GM23338 (cell line): ENCODE data around the gene EYS.

ENCODE experiments used
- CREB1 ChIP-seq: fragments of 250-450 bp; sonication (Bioruptor Pico); IDR thresholded peaks from 2 replicates; pipeline ENCODE4 v1.5.0; 2020; ENCODE audit warnings: low read depth, mild to moderate bottlenecking, moderate library complexity
- EZH2 ChIP-seq: fragments of 200-600 bp; sonication (generic); IDR thresholded peaks from one replicate; pipeline ENCODE4 v1.8.0; 2017; ENCODE audit warnings: antibody characterized with exemption, mild to moderate bottlenecking, low read depth; ENCODE audit not compliant: unreplicated experiment
- EZH2phosphoT487 ChIP-seq: fragments of 200-600 bp; sonication (generic); IDR thresholded peaks from one replicate; pipeline ENCODE4 v1.8.1; 2018; ENCODE audit warnings: antibody characterized with exemption; ENCODE audit not compliant: unreplicated experiment
- JUNB ChIP-seq: IDR thresholded peaks from one replicate; pipeline ENCODE4 v1.6.1; 2016; ENCODE audit warnings: antibody characterized with exemption; ENCODE audit not compliant: unreplicated experiment
- NANOG ChIP-seq: IDR thresholded peaks from 2 replicates; pipeline ENCODE4 v1.6.1; 2016; ENCODE audit warnings: antibody characterized with exemption, borderline replicate concordance
- POLR2AphosphoS5 ChIP-seq: IDR thresholded peaks from 2 replicates; pipeline ENCODE4 v1.6.1; 2016; ENCODE audit warnings: antibody characterized with exemption, low read depth
- STAT1 ChIP-seq: IDR thresholded peaks from one replicate; pipeline ENCODE4 v1.6.1; 2016; ENCODE audit warnings: antibody characterized with exemption; ENCODE audit not compliant: unreplicated experiment
- ZNF114 ChIP-seq: fragments of 250-450 bp; sonication (Bioruptor Pico); IDR thresholded peaks from 2 replicates; pipeline ENCODE4 v1.5.0; 2020; ENCODE audit warnings: mild to moderate bottlenecking, moderate library complexity
- ZNF331 ChIP-seq: fragments of 250-450 bp; sonication (Bioruptor Pico); IDR thresholded peaks from 2 replicates; pipeline ENCODE4 v1.5.0; 2020; ENCODE audit warnings: low read depth, mild to moderate bottlenecking, moderate library complexity
- TF ChIP-seq, protein P1 (sequence below), 2 experiments: fragments of 200-600 bp in 1 of 2; sonication (generic) in 1 of 2; conservative IDR thresholded peaks; 2 replicates each; pipeline versions ENCODE4 v1.5.1 to v1.6.1; 2016 to 2017; ENCODE audit warnings: antibody characterized with exemption in 2 of 2, low read depth in 2 of 2, mild to moderate bottlenecking in 2 of 2, moderate library complexity in 1 of 2
- TF ChIP-seq, protein P2 (sequence below): IDR thresholded peaks from 2 replicates; pipeline ENCODE4 v1.6.1; 2016; ENCODE audit warnings: antibody characterized with exemption
- TF ChIP-seq, protein P3 (sequence below): IDR thresholded peaks from one replicate; pipeline ENCODE4 v1.6.1; 2018; ENCODE audit warnings: antibody characterized with exemption; ENCODE audit not compliant: unreplicated experiment
- TF ChIP-seq, protein P4 (sequence below): fragments of 250-450 bp; sonication (Bioruptor Pico); IDR thresholded peaks from 2 replicates; pipeline ENCODE4 v1.5.0; 2020; ENCODE audit warnings: mild to moderate bottlenecking, moderate library complexity

DNA sequence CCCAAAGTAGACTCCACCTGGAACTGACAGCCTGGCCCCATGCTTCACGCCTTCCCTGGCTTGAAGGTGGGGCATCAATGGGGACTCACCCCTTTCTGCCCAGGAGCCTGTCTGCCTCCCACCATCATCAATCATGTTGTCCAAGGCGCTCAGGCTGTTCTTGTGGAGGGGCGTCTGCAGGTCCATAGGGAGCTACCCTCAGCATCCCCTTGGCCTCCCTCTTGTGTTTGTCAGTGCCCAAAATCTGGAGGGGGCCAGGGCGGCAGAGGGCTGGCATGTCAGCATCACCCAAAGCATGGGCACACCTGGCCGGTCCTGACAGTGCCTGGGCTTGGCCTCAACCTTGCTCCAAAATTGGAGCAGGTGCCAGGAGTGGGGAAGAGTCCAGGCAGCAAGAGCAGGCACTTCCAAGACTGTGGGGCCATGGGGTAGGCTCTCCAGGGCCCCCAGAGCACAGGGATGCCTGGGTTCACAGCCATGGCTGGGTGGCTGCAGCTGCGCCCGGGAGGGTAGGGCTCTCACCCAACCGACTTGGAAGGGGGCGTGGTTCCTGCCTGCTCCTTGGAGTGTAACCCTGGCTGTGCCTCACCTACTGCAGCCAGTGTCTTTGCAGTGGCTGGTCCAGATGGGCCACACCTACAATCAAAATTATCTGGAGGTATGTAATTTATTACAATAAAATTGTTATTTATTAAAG lies 903.4 kb downstream of the EYS start:
- TF ChIP-seq, protein P1, sequence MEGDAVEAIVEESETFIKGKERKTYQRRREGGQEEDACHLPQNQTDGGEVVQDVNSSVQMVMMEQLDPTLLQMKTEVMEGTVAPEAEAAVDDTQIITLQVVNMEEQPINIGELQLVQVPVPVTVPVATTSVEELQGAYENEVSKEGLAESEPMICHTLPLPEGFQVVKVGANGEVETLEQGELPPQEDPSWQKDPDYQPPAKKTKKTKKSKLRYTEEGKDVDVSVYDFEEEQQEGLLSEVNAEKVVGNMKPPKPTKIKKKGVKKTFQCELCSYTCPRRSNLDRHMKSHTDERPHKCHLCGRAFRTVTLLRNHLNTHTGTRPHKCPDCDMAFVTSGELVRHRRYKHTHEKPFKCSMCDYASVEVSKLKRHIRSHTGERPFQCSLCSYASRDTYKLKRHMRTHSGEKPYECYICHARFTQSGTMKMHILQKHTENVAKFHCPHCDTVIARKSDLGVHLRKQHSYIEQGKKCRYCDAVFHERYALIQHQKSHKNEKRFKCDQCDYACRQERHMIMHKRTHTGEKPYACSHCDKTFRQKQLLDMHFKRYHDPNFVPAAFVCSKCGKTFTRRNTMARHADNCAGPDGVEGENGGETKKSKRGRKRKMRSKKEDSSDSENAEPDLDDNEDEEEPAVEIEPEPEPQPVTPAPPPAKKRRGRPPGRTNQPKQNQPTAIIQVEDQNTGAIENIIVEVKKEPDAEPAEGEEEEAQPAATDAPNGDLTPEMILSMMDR (conservative IDR thresholded peaks at IDR 0.05; ENCODE audit: low read depth in 2 of 2) = no peak
- TF ChIP-seq JUNB = no peak
- TF ChIP-seq POLR2AphosphoS5 = no peak
- TF ChIP-seq, protein P2, sequence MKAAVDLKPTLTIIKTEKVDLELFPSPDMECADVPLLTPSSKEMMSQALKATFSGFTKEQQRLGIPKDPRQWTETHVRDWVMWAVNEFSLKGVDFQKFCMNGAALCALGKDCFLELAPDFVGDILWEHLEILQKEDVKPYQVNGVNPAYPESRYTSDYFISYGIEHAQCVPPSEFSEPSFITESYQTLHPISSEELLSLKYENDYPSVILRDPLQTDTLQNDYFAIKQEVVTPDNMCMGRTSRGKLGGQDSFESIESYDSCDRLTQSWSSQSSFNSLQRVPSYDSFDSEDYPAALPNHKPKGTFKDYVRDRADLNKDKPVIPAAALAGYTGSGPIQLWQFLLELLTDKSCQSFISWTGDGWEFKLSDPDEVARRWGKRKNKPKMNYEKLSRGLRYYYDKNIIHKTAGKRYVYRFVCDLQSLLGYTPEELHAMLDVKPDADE = no peak
- no peak for TF ChIP-seq CREB1
- no peak for TF ChIP-seq EZH2
- no peak for TF ChIP-seq EZH2phosphoT487
- TF ChIP-seq, protein P3, sequence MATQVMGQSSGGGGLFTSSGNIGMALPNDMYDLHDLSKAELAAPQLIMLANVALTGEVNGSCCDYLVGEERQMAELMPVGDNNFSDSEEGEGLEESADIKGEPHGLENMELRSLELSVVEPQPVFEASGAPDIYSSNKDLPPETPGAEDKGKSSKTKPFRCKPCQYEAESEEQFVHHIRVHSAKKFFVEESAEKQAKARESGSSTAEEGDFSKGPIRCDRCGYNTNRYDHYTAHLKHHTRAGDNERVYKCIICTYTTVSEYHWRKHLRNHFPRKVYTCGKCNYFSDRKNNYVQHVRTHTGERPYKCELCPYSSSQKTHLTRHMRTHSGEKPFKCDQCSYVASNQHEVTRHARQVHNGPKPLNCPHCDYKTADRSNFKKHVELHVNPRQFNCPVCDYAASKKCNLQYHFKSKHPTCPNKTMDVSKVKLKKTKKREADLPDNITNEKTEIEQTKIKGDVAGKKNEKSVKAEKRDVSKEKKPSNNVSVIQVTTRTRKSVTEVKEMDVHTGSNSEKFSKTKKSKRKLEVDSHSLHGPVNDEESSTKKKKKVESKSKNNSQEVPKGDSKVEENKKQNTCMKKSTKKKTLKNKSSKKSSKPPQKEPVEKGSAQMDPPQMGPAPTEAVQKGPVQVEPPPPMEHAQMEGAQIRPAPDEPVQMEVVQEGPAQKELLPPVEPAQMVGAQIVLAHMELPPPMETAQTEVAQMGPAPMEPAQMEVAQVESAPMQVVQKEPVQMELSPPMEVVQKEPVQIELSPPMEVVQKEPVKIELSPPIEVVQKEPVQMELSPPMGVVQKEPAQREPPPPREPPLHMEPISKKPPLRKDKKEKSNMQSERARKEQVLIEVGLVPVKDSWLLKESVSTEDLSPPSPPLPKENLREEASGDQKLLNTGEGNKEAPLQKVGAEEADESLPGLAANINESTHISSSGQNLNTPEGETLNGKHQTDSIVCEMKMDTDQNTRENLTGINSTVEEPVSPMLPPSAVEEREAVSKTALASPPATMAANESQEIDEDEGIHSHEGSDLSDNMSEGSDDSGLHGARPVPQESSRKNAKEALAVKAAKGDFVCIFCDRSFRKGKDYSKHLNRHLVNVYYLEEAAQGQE = no peak
- no peak for TF ChIP-seq NANOG
- no peak for TF ChIP-seq ZNF331 (CRISPR knock-in tag)
- no peak for TF ChIP-seq ZNF114
- TF ChIP-seq, protein P4, sequence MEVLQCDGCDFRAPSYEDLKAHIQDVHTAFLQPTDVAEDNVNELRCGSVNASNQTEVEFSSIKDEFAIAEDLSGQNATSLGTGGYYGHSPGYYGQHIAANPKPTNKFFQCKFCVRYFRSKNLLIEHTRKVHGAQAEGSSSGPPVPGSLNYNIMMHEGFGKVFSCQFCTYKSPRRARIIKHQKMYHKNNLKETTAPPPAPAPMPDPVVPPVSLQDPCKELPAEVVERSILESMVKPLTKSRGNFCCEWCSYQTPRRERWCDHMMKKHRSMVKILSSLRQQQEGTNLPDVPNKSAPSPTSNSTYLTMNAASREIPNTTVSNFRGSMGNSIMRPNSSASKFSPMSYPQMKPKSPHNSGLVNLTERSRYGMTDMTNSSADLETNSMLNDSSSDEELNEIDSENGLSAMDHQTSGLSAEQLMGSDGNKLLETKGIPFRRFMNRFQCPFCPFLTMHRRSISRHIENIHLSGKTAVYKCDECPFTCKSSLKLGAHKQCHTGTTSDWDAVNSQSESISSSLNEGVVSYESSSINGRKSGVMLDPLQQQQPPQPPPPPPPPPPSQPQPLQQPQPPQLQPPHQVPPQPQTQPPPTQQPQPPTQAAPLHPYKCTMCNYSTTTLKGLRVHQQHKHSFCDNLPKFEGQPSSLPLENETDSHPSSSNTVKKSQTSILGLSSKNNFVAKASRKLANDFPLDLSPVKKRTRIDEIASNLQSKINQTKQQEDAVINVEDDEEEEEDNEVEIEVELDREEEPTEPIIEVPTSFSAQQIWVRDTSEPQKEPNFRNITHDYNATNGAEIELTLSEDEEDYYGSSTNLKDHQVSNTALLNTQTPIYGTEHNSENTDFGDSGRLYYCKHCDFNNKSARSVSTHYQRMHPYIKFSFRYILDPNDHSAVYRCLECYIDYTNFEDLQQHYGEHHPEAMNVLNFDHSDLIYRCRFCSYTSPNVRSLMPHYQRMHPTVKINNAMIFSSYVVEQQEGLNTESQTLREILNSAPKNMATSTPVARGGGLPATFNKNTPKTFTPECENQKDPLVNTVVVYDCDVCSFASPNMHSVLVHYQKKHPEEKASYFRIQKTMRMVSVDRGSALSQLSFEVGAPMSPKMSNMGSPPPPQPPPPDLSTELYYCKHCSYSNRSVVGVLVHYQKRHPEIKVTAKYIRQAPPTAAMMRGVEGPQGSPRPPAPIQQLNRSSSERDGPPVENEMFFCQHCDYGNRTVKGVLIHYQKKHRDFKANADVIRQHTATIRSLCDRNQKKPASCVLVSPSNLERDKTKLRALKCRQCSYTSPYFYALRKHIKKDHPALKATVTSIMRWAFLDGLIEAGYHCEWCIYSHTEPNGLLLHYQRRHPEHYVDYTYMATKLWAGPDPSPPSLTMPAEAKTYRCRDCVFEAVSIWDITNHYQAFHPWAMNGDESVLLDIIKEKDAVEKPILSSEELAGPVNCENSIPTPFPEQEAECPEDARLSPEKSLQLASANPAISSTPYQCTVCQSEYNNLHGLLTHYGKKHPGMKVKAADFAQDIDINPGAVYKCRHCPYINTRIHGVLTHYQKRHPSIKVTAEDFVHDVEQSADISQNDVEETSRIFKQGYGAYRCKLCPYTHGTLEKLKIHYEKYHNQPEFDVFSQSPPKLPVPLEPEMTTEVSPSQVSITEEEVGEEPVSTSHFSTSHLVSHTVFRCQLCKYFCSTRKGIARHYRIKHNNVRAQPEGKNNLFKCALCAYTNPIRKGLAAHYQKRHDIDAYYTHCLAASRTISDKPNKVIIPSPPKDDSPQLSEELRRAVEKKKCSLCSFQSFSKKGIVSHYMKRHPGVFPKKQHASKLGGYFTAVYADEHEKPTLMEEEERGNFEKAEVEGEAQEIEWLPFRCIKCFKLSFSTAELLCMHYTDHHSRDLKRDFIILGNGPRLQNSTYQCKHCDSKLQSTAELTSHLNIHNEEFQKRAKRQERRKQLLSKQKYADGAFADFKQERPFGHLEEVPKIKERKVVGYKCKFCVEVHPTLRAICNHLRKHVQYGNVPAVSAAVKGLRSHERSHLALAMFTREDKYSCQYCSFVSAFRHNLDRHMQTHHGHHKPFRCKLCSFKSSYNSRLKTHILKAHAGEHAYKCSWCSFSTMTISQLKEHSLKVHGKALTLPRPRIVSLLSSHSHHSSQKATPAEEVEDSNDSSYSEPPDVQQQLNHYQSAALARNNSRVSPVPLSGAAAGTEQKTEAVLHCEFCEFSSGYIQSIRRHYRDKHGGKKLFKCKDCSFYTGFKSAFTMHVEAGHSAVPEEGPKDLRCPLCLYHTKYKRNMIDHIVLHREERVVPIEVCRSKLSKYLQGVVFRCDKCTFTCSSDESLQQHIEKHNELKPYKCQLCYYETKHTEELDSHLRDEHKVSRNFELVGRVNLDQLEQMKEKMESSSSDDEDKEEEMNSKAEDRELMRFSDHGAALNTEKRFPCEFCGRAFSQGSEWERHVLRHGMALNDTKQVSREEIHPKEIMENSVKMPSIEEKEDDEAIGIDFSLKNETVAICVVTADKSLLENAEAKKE (CRISPR knock-in tag) = no peak
- no peak for TF ChIP-seq STAT1
